HEK293 (cell line): ENCODE results near the gene DLGAP5.

Source experiments
- FEZF1 ChIP-seq: fragments of 450-650 bp; formaldehyde crosslinking; IDR thresholded peaks from 2 replicates; pipeline ENCODE4 v1.5.1; 2016; ENCODE audit warnings: missing biosample characterization, missing genetic modification characterization
- KLF16 ChIP-seq: fragments of 450-650 bp; formaldehyde crosslinking; IDR thresholded peaks from 2 replicates; pipeline ENCODE4 v1.5.1; 2017; ENCODE audit warnings: missing biosample characterization, missing genetic modification characterization
- SALL2 ChIP-seq: fragments of 450-650 bp; formaldehyde crosslinking; IDR thresholded peaks from 2 replicates; pipeline ENCODE4 v1.5.0; 2017; ENCODE audit warnings: missing biosample characterization, mild to moderate bottlenecking, missing genetic modification characterization, borderline replicate concordance
- ZBTB1 ChIP-seq: fragments of 450-650 bp; formaldehyde crosslinking; IDR thresholded peaks from 2 replicates; pipeline ENCODE4 v1.5.1; 2016; ENCODE audit warnings: missing biosample characterization, missing genetic modification characterization
- ZNF146 ChIP-seq: fragments of 450-650 bp; formaldehyde crosslinking; IDR thresholded peaks from 2 replicates; pipeline ENCODE4 v1.5.1; 2016; ENCODE audit warnings: missing biosample characterization, missing genetic modification characterization
- ZNF23 ChIP-seq: fragments of 450-650 bp; formaldehyde crosslinking; IDR thresholded peaks from 2 replicates; pipeline ENCODE4 v1.5.1; 2016; ENCODE audit warnings: missing biosample characterization, missing genetic modification characterization, borderline replicate concordance
- ZNF324 ChIP-seq: fragments of 450-650 bp; formaldehyde crosslinking; IDR thresholded peaks from 2 replicates; pipeline ENCODE4 v1.5.1; 2016; ENCODE audit warnings: missing biosample characterization, missing genetic modification characterization
- ZNF558 ChIP-seq: fragments of 450-650 bp; formaldehyde crosslinking; IDR thresholded peaks from 2 replicates; pipeline ENCODE4 v1.5.1; 2016; ENCODE audit warnings: missing biosample characterization, missing genetic modification characterization
- ZSCAN16 ChIP-seq: fragments of 450-650 bp; formaldehyde crosslinking; IDR thresholded peaks from 2 replicates; pipeline ENCODE4 v1.5.1; 2016; ENCODE audit warnings: missing biosample characterization, missing genetic modification characterization
- TF ChIP-seq, protein P1 (sequence below): fragments of 450-650 bp; formaldehyde crosslinking; IDR thresholded peaks from 2 replicates; pipeline ENCODE4 v1.5.1; 2016; ENCODE audit warnings: missing biosample characterization, missing genetic modification characterization
- TF ChIP-seq, protein P2 (sequence below): fragments of 450-650 bp; IDR thresholded peaks from 2 replicates; pipeline ENCODE4 v1.5.1; 2018; ENCODE audit warnings: missing biosample characterization, missing genetic modification characterization
- TF ChIP-seq, protein P3 (sequence below): fragments of 450-650 bp; formaldehyde crosslinking; IDR thresholded peaks from 2 replicates; pipeline ENCODE4 v1.5.1; 2016; ENCODE audit warnings: missing biosample characterization, missing genetic modification characterization, low read depth
- TF ChIP-seq, protein P4 (sequence below): fragments of 450-650 bp; formaldehyde crosslinking; conservative IDR thresholded peaks from 2 replicates; pipeline ENCODE4 v1.5.1; 2016; ENCODE audit warnings: low read depth, missing biosample characterization, missing genetic modification characterization

GRCh38 chr14:55141825-55142224 lies 49.6 kb downstream of the DLGAP5 start:
- TF ChIP-seq ZNF146 (tag by site-specific recombination) = no peak
- TF ChIP-seq, protein P1, sequence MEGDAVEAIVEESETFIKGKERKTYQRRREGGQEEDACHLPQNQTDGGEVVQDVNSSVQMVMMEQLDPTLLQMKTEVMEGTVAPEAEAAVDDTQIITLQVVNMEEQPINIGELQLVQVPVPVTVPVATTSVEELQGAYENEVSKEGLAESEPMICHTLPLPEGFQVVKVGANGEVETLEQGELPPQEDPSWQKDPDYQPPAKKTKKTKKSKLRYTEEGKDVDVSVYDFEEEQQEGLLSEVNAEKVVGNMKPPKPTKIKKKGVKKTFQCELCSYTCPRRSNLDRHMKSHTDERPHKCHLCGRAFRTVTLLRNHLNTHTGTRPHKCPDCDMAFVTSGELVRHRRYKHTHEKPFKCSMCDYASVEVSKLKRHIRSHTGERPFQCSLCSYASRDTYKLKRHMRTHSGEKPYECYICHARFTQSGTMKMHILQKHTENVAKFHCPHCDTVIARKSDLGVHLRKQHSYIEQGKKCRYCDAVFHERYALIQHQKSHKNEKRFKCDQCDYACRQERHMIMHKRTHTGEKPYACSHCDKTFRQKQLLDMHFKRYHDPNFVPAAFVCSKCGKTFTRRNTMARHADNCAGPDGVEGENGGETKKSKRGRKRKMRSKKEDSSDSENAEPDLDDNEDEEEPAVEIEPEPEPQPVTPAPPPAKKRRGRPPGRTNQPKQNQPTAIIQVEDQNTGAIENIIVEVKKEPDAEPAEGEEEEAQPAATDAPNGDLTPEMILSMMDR (tag by site-specific recombination) = no peak
- no peak for TF ChIP-seq ZBTB1 (tag by site-specific recombination)
- TF ChIP-seq ZSCAN16 (tag by site-specific recombination) = no peak
- TF ChIP-seq ZNF558 = no peak
- TF ChIP-seq, protein P2, sequence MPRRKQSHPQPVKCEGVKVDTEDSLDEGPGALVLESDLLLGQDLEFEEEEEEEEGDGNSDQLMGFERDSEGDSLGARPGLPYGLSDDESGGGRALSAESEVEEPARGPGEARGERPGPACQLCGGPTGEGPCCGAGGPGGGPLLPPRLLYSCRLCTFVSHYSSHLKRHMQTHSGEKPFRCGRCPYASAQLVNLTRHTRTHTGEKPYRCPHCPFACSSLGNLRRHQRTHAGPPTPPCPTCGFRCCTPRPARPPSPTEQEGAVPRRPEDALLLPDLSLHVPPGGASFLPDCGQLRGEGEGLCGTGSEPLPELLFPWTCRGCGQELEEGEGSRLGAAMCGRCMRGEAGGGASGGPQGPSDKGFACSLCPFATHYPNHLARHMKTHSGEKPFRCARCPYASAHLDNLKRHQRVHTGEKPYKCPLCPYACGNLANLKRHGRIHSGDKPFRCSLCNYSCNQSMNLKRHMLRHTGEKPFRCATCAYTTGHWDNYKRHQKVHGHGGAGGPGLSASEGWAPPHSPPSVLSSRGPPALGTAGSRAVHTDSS (tag by site-specific recombination) = no peak
- TF ChIP-seq, protein P3, sequence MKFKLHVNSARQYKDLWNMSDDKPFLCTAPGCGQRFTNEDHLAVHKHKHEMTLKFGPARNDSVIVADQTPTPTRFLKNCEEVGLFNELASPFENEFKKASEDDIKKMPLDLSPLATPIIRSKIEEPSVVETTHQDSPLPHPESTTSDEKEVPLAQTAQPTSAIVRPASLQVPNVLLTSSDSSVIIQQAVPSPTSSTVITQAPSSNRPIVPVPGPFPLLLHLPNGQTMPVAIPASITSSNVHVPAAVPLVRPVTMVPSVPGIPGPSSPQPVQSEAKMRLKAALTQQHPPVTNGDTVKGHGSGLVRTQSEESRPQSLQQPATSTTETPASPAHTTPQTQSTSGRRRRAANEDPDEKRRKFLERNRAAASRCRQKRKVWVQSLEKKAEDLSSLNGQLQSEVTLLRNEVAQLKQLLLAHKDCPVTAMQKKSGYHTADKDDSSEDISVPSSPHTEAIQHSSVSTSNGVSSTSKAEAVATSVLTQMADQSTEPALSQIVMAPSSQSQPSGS = no peak
- TF ChIP-seq FEZF1 (tag by site-specific recombination) = no peak
- TF ChIP-seq SALL2 (tag by site-specific recombination) = no peak
- no peak for TF ChIP-seq ZNF23
- no peak for TF ChIP-seq ZNF324 (tag by site-specific recombination)
- no peak for TF ChIP-seq KLF16
- TF ChIP-seq, protein P4, sequence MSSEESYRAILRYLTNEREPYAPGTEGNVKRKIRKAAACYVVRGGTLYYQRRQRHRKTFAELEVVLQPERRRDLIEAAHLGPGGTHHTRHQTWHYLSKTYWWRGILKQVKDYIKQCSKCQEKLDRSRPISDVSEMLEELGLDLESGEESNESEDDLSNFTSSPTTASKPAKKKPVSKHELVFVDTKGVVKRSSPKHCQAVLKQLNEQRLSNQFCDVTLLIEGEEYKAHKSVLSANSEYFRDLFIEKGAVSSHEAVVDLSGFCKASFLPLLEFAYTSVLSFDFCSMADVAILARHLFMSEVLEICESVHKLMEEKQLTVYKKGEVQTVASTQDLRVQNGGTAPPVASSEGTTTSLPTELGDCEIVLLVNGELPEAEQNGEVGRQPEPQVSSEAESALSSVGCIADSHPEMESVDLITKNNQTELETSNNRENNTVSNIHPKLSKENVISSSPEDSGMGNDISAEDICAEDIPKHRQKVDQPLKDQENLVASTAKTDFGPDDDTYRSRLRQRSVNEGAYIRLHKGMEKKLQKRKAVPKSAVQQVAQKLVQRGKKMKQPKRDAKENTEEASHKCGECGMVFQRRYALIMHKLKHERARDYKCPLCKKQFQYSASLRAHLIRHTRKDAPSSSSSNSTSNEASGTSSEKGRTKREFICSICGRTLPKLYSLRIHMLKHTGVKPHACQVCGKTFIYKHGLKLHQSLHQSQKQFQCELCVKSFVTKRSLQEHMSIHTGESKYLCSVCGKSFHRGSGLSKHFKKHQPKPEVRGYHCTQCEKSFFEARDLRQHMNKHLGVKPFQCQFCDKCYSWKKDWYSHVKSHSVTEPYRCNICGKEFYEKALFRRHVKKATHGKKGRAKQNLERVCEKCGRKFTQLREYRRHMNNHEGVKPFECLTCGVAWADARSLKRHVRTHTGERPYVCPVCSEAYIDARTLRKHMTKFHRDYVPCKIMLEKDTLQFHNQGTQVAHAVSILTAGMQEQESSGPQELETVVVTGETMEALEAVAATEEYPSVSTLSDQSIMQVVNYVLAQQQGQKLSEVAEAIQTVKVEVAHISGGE = no peak
